HepG2 (cell line): ENCODE results near the gene ZG16. TPM values are rescaled to one million over a fixed set of nuclear protein-coding genes. Genes with fewer than 3 reads are reported as not detected.

Source experiments
- CAMTA2 ChIP-seq: sonication (generic); formaldehyde crosslinking; IDR thresholded peaks from 2 replicates; pipeline ENCODE4 v1.4.0; 2020; ENCODE audit warnings: mild to moderate bottlenecking, missing genetic modification reagents, borderline replicate concordance
- CCAR2 ChIP-seq: fragments of 200-400 bp; formaldehyde crosslinking; optimal IDR thresholded peaks from 2 replicates; pipeline ENCODE3; 2018; ENCODE audit warnings: low read depth, mild to moderate bottlenecking, low read length, moderate library complexity
- CHCHD3 ChIP-seq: sonication (generic); formaldehyde crosslinking; IDR thresholded peaks from 2 replicates; pipeline ENCODE4 v1.8.0; 2022; ENCODE audit warnings: mild to moderate bottlenecking, missing genetic modification reagents, moderate library complexity
- FOXK1 ChIP-seq: sonication (generic); formaldehyde crosslinking; IDR thresholded peaks from 2 replicates; pipeline ENCODE4 v1.4.0; 2020; ENCODE audit warnings: low read depth, missing genetic modification reagents, borderline replicate concordance
- FOXO1 ChIP-seq: sonication (generic); formaldehyde crosslinking; IDR thresholded peaks from 2 replicates; pipeline ENCODE4 v1.4.0; 2020; ENCODE audit warnings: missing genetic modification reagents
- GABPA ChIP-seq, 2 experiments: IDR thresholded peaks; 2 replicates each; pipeline ENCODE4 v1.6.1; 2011 to 2016; ENCODE audit warnings: low read depth in 2 of 2, low read length in 1 of 2, missing biosample characterization in 1 of 2, missing genetic modification characterization in 1 of 2
- HMGXB3 ChIP-seq: sonication (generic); formaldehyde crosslinking; IDR thresholded peaks from 2 replicates; pipeline ENCODE4 v1.4.0; 2020; ENCODE audit warnings: missing genetic modification reagents, borderline replicate concordance
- KLF12 ChIP-seq: sonication (generic); formaldehyde crosslinking; IDR thresholded peaks from 2 replicates; pipeline ENCODE4 v1.4.0; 2020; ENCODE audit warnings: missing genetic modification reagents, borderline replicate concordance
- MAX ChIP-seq: IDR thresholded peaks from 2 replicates; pipeline ENCODE4 v1.6.1; 2012; ENCODE audit warnings: inconsistent platforms
- MZF1 ChIP-seq: sonication (generic); formaldehyde crosslinking; IDR thresholded peaks from 2 replicates; pipeline ENCODE4 v1.8.1; 2023; ENCODE audit warnings: mild to moderate bottlenecking, missing genetic modification reagents, borderline replicate concordance
- NFKB2 ChIP-seq: sonication (generic); formaldehyde crosslinking; IDR thresholded peaks from 2 replicates; pipeline ENCODE4 v1.4.0; 2020; ENCODE audit warnings: missing genetic modification reagents, borderline replicate concordance
- SAFB2 ChIP-seq: sonication (generic); formaldehyde crosslinking; IDR thresholded peaks from 2 replicates; pipeline ENCODE4 v1.5.1; 2020; ENCODE audit warnings: missing genetic modification reagents, low read depth, mild to moderate bottlenecking, borderline replicate concordance
- SALL2 ChIP-seq: sonication (generic); formaldehyde crosslinking; IDR thresholded peaks from 2 replicates; pipeline ENCODE4 v1.8.1; 2023; ENCODE audit warnings: mild to moderate bottlenecking, missing genetic modification reagents, inconsistent platforms
- SP5 ChIP-seq: IDR thresholded peaks from 2 replicates; pipeline ENCODE4 v1.6.1; 2016; ENCODE audit warnings: low read depth, borderline replicate concordance
- SPEN ChIP-seq: sonication (generic); formaldehyde crosslinking; IDR thresholded peaks from 2 replicates; pipeline ENCODE4 v1.5.1; 2020; ENCODE audit warnings: low read depth, mild to moderate bottlenecking, missing genetic modification reagents
- TCF12 ChIP-seq, 2 experiments: fragments of 450-650 bp in 1 of 2; sonication (generic) in 1 of 2; formaldehyde crosslinking in 1 of 2; IDR thresholded peaks; 2 replicates each; pipeline versions ENCODE4 v1.6.1 to v1.8.0; 2017 to 2022; ENCODE audit warnings: antibody characterized with exemption in 1 of 2, mild to moderate bottlenecking in 1 of 2, missing genetic modification reagents in 1 of 2, moderate library complexity in 1 of 2
- TP53 ChIP-seq: sonication (generic); formaldehyde crosslinking; conservative IDR thresholded peaks from 2 replicates; pipeline ENCODE4 v1.4.0; 2020; ENCODE audit warnings: missing genetic modification reagents
- ZBTB14 ChIP-seq: sonication (generic); formaldehyde crosslinking; IDR thresholded peaks from 2 replicates; pipeline ENCODE4 v1.4.0; 2020; ENCODE audit warnings: missing genetic modification reagents
- ZNF441 ChIP-seq: sonication (generic); formaldehyde crosslinking; IDR thresholded peaks from 2 replicates; pipeline ENCODE4 v1.7.0; 2021; ENCODE audit warnings: missing genetic modification reagents, borderline replicate concordance
- ZNF792 ChIP-seq: IDR thresholded peaks from 2 replicates; pipeline ENCODE4 v1.6.1; 2016
- ZNF800 ChIP-seq: sonication (generic); formaldehyde crosslinking; IDR thresholded peaks from 2 replicates; pipeline ENCODE4 v1.4.0; 2020; ENCODE audit warnings: missing genetic modification reagents
- ZNF879 ChIP-seq: sonication (generic); formaldehyde crosslinking; IDR thresholded peaks from 2 replicates; pipeline ENCODE4 v1.8.1; 2023; ENCODE audit warnings: missing genetic modification reagents
- polyA plus RNA-seq, 8 experiments: library from polyadenylated mRNA; depleted of rRNA in 3 of 8; stranded (reverse) in 7 of 8; unstranded in 1 of 8; fragments of >200 nt; fragmentation: Illumina TruSeq in 4 of 8; extraction: Trizol in 4 of 8; gene quantifications; 2 replicates each; pipeline versions ENCODE4 v1.2.1 to v1.2.3, GENCODE V29; 2011 to 2016; ENCODE audit warnings: low read depth in 4 of 8, missing spikeins in 1 of 8, mixed read lengths in 1 of 8; ENCODE audit not compliant: insufficient read depth in 1 of 8
- total RNA-seq, 5 experiments: library from RNA; depleted of rRNA; stranded (reverse); fragments of >200 nt; fragmentation: Illumina TruSeq; extraction: Trizol; gene quantifications; 2 replicates each; pipeline ENCODE4 v1.2.3, GENCODE V29; 2016; ENCODE audit warnings: low read depth in 1 of 5

The ZG16 gene
- total and polyA plus RNA-seq, 2 of the 13 experiments (the other 11 are each of a cell fraction or from before 2014, with no cell fraction given): 0.04 to 0.07 TPM

GRCh38 chr16:29806641-29807425, 28.8 kb downstream of the ZG16 start (continued):
- TF ChIP-seq ZBTB14 (CRISPR knock-in tag) (peak; percentile 53), MAX (peak; percentile 78; the same call in 1 of the 2 replicates), SP5 (CRISPR knock-in tag) (0 out of 2 replicates have a peak, but pooled peaks have one; percentile 38), NFKB2 (0 out of 2 replicates have a peak, but pooled peaks have one; percentile 28), TP53 (CRISPR knock-in tag) (no peak), ZNF800 (CRISPR knock-in tag) (no peak), ZNF441 (CRISPR knock-in tag) (peak; percentile 31; the same call in 1 of the 2 replicates), CCAR2 (no peak), SAFB2 (CRISPR knock-in tag) (no peak), CHCHD3 (CRISPR knock-in tag) (no peak), GABPA (IDR thresholded peaks at IDR 0.05; ENCODE audit: low read depth, low read length) (no peak), GABPA (CRISPR knock-in tag; IDR thresholded peaks at IDR 0.05; ENCODE audit: low read depth) (no peak), SALL2 (no peak), SPEN (CRISPR knock-in tag) (no peak), HMGXB3 (no peak), CAMTA2 (CRISPR knock-in tag) (no peak), MZF1 (CRISPR knock-in tag) (no peak), FOXO1 (CRISPR knock-in tag) (no peak), ZNF879 (CRISPR knock-in tag) (no peak), ZNF792 (CRISPR knock-in tag) (no peak), FOXK1 (CRISPR knock-in tag) (no peak), TCF12 (IDR thresholded peaks at IDR 0.05) (no peak), TCF12 (CRISPR knock-in tag; IDR thresholded peaks at IDR 0.05) (no peak; the same call in 1 of the 2 replicates), KLF12 (CRISPR knock-in tag) (0 out of 2 replicates have a peak, but pooled peaks have one; percentile 55)
